IPS-20b (cell line): ENCODE measurements around the gene OSTF1.

Source experiments
- H3K27ac ChIP-seq: one replicate; pipeline ENCODE4 v1.5.1; 2013; ENCODE audit warnings: low read length
- H3K27me3 ChIP-seq: 2 replicates; pipeline ENCODE4 v1.6.1; 2013; ENCODE audit warnings: mild to moderate bottlenecking, low read length, inconsistent platforms; ENCODE audit not compliant: insufficient read depth
- H3K36me3 ChIP-seq: 2 replicates; pipeline ENCODE4 v1.6.1; 2013; ENCODE audit warnings: low read depth, mild to moderate bottlenecking, inconsistent platforms, low read length, moderate library complexity; ENCODE audit not compliant: insufficient read depth
- H3K4me1 ChIP-seq: 2 replicates; pipeline ENCODE4 v1.6.1; 2013; ENCODE audit warnings: mild to moderate bottlenecking, control low read depth, inconsistent platforms, low read length, moderate library complexity; ENCODE audit not compliant: insufficient read depth
- H3K4me3 ChIP-seq: 2 replicates; pipeline ENCODE4 v1.5.1; 2013; ENCODE audit warnings: mild to moderate bottlenecking, low read length, inconsistent platforms
- H3K9ac ChIP-seq: 2 replicates; pipeline ENCODE4 v1.6.1; 2013; ENCODE audit warnings: low read depth, mild to moderate bottlenecking, inconsistent platforms, low read length, moderate library complexity
- H3K9me3 ChIP-seq: 2 replicates; pipeline ENCODE4 v1.6.1; 2013; ENCODE audit warnings: mild to moderate bottlenecking, low read depth, low read length, inconsistent platforms; ENCODE audit not compliant: insufficient read depth

OSTF1 gene

GRCh38 chr9:75087289-75087823 is 958 bp upstream of the OSTF1 start:
- peak overlapping the region; percentile 87 for H3K9ac ChIP-seq
- no peaks in the 10 kb centered on the region for H3K9me3 ChIP-seq
- H3K4me1 ChIP-seq: peaks cover 16% of the 10 kb centered on the region
- no peaks in the 10 kb centered on the region for H3K36me3 ChIP-seq
- peaks cover 14% of the 10 kb centered on the region; the same call in 1 of the 2 replicates for H3K27me3 ChIP-seq
- H3K4me3 ChIP-seq: peak overlapping the region; percentile 91
- H3K27ac ChIP-seq: peak overlapping the region; percentile 51

GRCh38 chr9:75088646-75089372 is 495 bp downstream of the OSTF1 start:
- Histone ChIP-seq H3K9ac (peak overlapping the region; percentile 68; the same call in 1 of the 2 replicates), H3K9me3 (no peaks in the 10 kb centered on the region), H3K27ac (no peak overlapping the region), H3K4me1 (peaks cover 16% of the 10 kb centered on the region), H3K27me3 (peaks cover 14% of the 10 kb centered on the region; the same call in 1 of the 2 replicates), H3K4me3 (peak overlapping the region; percentile 89), H3K36me3 (no peaks in the 10 kb centered on the region)

GRCh38 chr9:75089373-75089766 is 1.1 kb downstream of the OSTF1 start:
- Histone ChIP-seq H3K9ac (no peak overlapping the region; the same call in 1 of the 2 replicates), H3K4me1 (peaks cover 16% of the 10 kb centered on the region), H3K36me3 (no peaks in the 10 kb centered on the region), H3K4me3 (peak overlapping the region; percentile 89), H3K9me3 (no peaks in the 10 kb centered on the region), H3K27ac (no peak overlapping the region), H3K27me3 (peaks cover 14% of the 10 kb centered on the region; the same call in 1 of the 2 replicates)

DNA sequence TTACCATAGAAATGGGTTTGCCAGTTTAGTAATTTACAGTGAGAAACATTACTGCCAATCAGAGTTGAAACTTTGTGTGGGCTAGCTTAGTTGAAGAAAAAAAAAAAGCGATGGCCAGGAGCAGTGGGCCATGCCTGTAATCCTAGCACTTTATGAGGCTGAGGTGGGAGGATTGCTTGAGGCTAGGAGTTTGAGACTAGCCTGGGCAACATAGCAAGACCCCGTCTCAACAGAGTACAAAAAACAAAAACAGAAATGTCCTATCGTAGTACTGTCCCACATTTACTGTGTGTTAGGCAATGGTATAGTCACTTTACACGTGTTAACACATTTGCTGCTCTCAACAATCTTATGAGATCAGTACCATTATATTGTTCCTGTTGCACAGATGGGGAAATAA is 2.3 kb downstream of the OSTF1 start:
- Histone ChIP-seq H3K9me3 (no peaks in the 10 kb centered on the region), H3K27ac (no peak overlapping the region), H3K4me3 (no peak overlapping the region), H3K36me3 (no peaks in the 10 kb centered on the region), H3K27me3 (peaks cover 14% of the 10 kb centered on the region; the same call in 1 of the 2 replicates), H3K4me1 (peaks cover 16% of the 10 kb centered on the region), H3K9ac (no peak overlapping the region)

DNA sequence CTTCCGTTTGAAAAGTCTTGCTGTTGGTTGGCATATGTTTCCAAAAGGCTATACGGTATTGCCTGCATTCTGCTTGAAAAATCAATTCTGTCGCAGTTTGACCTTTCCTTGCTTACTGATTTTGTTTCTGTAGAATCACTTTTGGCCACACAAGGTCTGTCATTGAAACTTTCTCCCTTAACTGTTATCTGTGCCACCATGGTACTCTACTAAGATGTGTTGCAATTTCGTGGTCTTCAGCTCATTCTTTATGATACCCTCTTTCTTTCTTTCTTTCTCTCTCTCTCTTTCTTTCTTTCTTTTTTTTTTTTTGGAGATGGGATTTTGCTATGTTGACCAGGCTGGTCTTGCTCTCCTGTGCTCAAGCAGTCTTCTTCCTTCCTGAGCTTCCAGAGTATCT is 4.5 kb downstream of the OSTF1 start:
- no peak overlapping the region for H3K27ac ChIP-seq
- H3K27me3 ChIP-seq: peaks cover 14% of the 10 kb centered on the region; the same call in 1 of the 2 replicates
- H3K4me3 ChIP-seq: no peak overlapping the region
- no peaks in the 10 kb centered on the region for H3K36me3 ChIP-seq
- peaks cover 8% of the 10 kb centered on the region for H3K4me1 ChIP-seq
- no peak overlapping the region for H3K9ac ChIP-seq
- no peaks in the 10 kb centered on the region for H3K9me3 ChIP-seq

DNA sequence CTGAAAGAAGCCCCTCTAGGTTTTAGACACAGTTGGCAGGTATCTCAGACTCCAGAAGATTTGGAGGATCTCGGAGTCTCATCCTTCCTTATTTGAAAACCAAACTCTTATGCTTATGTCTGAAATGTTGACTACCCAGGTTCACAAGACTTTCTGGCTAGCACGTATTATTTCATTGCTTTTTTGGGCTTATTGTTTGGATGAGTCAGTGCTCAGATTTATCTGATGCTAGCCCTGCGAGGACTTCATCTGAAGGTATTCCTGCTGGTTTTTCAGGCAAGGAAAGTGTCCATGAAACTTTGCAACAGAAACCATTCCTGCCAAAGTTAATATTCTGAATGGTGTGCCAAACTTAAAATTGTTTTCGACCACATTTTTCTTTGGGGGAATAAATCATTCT is 8.5 kb downstream of the OSTF1 start:
- Histone ChIP-seq H3K4me3 (no peak overlapping the region), H3K9ac (no peak overlapping the region), H3K27ac (no peak overlapping the region), H3K27me3 (no peaks in the 10 kb centered on the region), H3K36me3 (no peaks in the 10 kb centered on the region), H3K9me3 (no peaks in the 10 kb centered on the region), H3K4me1 (no peaks in the 10 kb centered on the region)

- no peak overlapping the region for H3K4me3 ChIP-seq
- no peak overlapping the region for H3K27ac ChIP-seq
- H3K27me3 ChIP-seq: no peaks in the 10 kb centered on the region
- no peaks in the 10 kb centered on the region for H3K9me3 ChIP-seq
- H3K4me1 ChIP-seq: no peaks in the 10 kb centered on the region
- no peak overlapping the region for H3K9ac ChIP-seq
- no peaks in the 10 kb centered on the region for H3K36me3 ChIP-seq
These were observed 12.8 kb downstream of the OSTF1 start for GRCh38 chr9:75101004-75101588.

GRCh38 chr9:75102177-75102790 is 14.0 kb downstream of the OSTF1 start:
- no peaks in the 10 kb centered on the region for H3K9me3 ChIP-seq

GRCh38 chr9:75104607-75105006 is 16.3 kb downstream of the OSTF1 start:
- Histone ChIP-seq H3K27ac (no peak overlapping the region), H3K36me3 (no peaks in the 10 kb centered on the region), H3K9ac (no peak overlapping the region), H3K27me3 (no peaks in the 10 kb centered on the region), H3K9me3 (no peaks in the 10 kb centered on the region), H3K4me1 (no peaks in the 10 kb centered on the region), H3K4me3 (no peak overlapping the region)

More at GRCh38 chr9:75102177-75102790, 14.0 kb downstream of the OSTF1 start:
- Histone ChIP-seq H3K4me1 (no peaks in the 10 kb centered on the region), H3K9ac (no peak overlapping the region), H3K27ac (no peak overlapping the region), H3K36me3 (no peaks in the 10 kb centered on the region), H3K4me3 (no peak overlapping the region), H3K27me3 (no peaks in the 10 kb centered on the region)

GRCh38 chr9:75105019-75105540 is 16.8 kb downstream of the OSTF1 start:
- no peaks in the 10 kb centered on the region for H3K9me3 ChIP-seq
- H3K9ac ChIP-seq: no peak overlapping the region
- no peak overlapping the region for H3K4me3 ChIP-seq
- no peaks in the 10 kb centered on the region for H3K36me3 ChIP-seq
- no peak overlapping the region for H3K27ac ChIP-seq
- no peaks in the 10 kb centered on the region for H3K4me1 ChIP-seq
- no peaks in the 10 kb centered on the region for H3K27me3 ChIP-seq

DNA sequence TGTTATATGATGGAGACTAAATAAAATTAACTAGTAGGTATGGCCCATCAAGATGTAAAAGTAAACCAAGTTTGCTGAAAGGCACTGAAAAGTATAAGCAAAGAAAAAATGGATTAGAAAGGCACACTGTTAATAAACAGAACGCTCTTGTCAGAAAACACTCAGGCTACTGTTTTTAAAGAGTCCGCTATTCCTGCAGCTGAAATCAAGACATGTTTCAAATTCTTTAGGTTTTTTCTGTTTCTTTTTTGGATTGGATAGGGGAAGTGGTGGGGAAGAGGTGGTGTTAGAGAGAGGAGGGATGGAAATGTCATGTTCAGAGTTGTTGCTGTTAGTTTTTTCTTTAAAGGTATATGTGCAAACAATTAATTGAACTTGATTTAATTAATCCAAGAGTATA is 17.5 kb downstream of the OSTF1 start:
- Histone ChIP-seq H3K36me3 (no peaks in the 10 kb centered on the region), H3K9ac (no peak overlapping the region), H3K4me1 (no peaks in the 10 kb centered on the region), H3K9me3 (no peaks in the 10 kb centered on the region), H3K4me3 (no peak overlapping the region), H3K27me3 (no peaks in the 10 kb centered on the region), H3K27ac (no peak overlapping the region)
